Neural cell (in vitro differentiated cells): ENCODE data around the gene NPS. TPM values are rescaled to one million over a fixed set of nuclear protein-coding genes. Genes with fewer than 3 reads are reported as not detected.

Experiments
- H2AFZ ChIP-seq: fragments of 200-600, 300-800 bp; sonication (generic), shearing (Covaris generic); 2 replicates; pipeline ENCODE4 v1.6.0; 2014; ENCODE audit warnings: low read depth, mild to moderate bottlenecking, antibody characterized with exemption, low read length, moderate library complexity
- H3F3A ChIP-seq: fragments of 200-600 bp; shearing (Covaris generic); 2 replicates; pipeline ENCODE4 v1.6.1; 2016; ENCODE audit warnings: mild to moderate bottlenecking, moderate library complexity, mixed read lengths, antibody characterized with exemption, low read length; ENCODE audit not compliant: insufficient read depth, poor library complexity, severe bottlenecking
- H3K27ac ChIP-seq: fragments of 200-600, 300-800 bp; sonication (generic), shearing (Covaris generic); 2 replicates; pipeline ENCODE4 v1.5.1; 2014; ENCODE audit warnings: mild to moderate bottlenecking, low read length, moderate library complexity
- H3K27me3 ChIP-seq: fragments of 300-800, 200-600 bp; sonication (generic), shearing (Covaris generic); 2 replicates; pipeline ENCODE4 v1.6.0; 2014; ENCODE audit warnings: mild to moderate bottlenecking, low read depth, low read length, moderate library complexity; ENCODE audit not compliant: insufficient read depth
- H3K36me3 ChIP-seq: fragments of 300-800, 200-600 bp; sonication (generic), shearing (Covaris generic); 2 replicates; pipeline ENCODE4 v1.5.1; 2014; ENCODE audit warnings: mild to moderate bottlenecking, antibody characterized with exemption, low read length, moderate library complexity; ENCODE audit not compliant: insufficient read depth
- H3K4me2 ChIP-seq: fragments of 300-800, 200-600 bp; sonication (generic), shearing (Covaris generic); 2 replicates; pipeline ENCODE4 v1.6.0; 2014; ENCODE audit warnings: mild to moderate bottlenecking, low read length
- H3K4me3 ChIP-seq: fragments of 300-800, 200-600 bp; sonication (generic), shearing (Covaris generic); 2 replicates; pipeline ENCODE4 v1.5.1; 2014; ENCODE audit warnings: mild to moderate bottlenecking, low read length, moderate library complexity
- H3K79me2 ChIP-seq: fragments of 200-600 bp; shearing (Covaris generic); replicated peaks from 2 replicates; pipeline ENCODE4 v1.6.0; 2014; ENCODE audit warnings: mild to moderate bottlenecking, low read length, moderate library complexity; ENCODE audit not compliant: insufficient read depth
- H3K9ac ChIP-seq: fragments of 300-800, 200-600 bp; sonication (generic), shearing (Covaris generic); 2 replicates; pipeline ENCODE4 v1.6.1; 2016; ENCODE audit warnings: mild to moderate bottlenecking, low read length, mixed read lengths
- H3K9me2 ChIP-seq: fragments of 200-600 bp; shearing (Covaris generic); 2 replicates; pipeline ENCODE4 v1.6.1; 2016; ENCODE audit warnings: mild to moderate bottlenecking, low read length, mixed read lengths; ENCODE audit not compliant: insufficient read depth
- H3K9me3 ChIP-seq: fragments of 200-600, 300-800 bp; sonication (generic), shearing (Covaris generic); 2 replicates; pipeline ENCODE4 v1.6.1; 2016; ENCODE audit warnings: mild to moderate bottlenecking, mixed run types, low read length, moderate library complexity, mixed read lengths
- H4K20me1 ChIP-seq: fragments of 200-600 bp; shearing (Covaris generic); 2 replicates; pipeline ENCODE4 v1.6.1; 2016; ENCODE audit warnings: mild to moderate bottlenecking, mixed run types; ENCODE audit not compliant: insufficient read depth
- EP300 ChIP-seq: fragments of 450-650 bp; conservative IDR thresholded peaks from 2 replicates; pipeline ENCODE4 v1.6.1; 2014; ENCODE audit warnings: antibody characterized with exemption, mild to moderate bottlenecking, moderate library complexity; ENCODE audit not compliant: poor library complexity, severe bottlenecking
- EZH2 ChIP-seq: fragments of 200-600, 300-800 bp; shearing (Covaris generic), sonication (generic); IDR thresholded peaks from 2 replicates; pipeline ENCODE4 v1.6.1; 2014; ENCODE audit warnings: antibody characterized with exemption, low read length, borderline replicate concordance, mild to moderate bottlenecking; ENCODE audit not compliant: insufficient read depth, poor library complexity, severe bottlenecking
- MXI1 ChIP-seq: fragments of 450-650 bp; conservative IDR thresholded peaks from 2 replicates; pipeline ENCODE4 v1.6.1; 2014; ENCODE audit warnings: antibody characterized with exemption, mild to moderate bottlenecking; ENCODE audit not compliant: poor library complexity, severe bottlenecking
- POLR2AphosphoS5 ChIP-seq: IDR thresholded peaks from 2 replicates; pipeline ENCODE4 v1.6.1; 2012
- RAD21 ChIP-seq: fragments of 450-650 bp; conservative IDR thresholded peaks from 2 replicates; pipeline ENCODE4 v1.6.1; 2014; ENCODE audit warnings: antibody characterized with exemption, mild to moderate bottlenecking, moderate library complexity
- SMC3 ChIP-seq: fragments of 450-650 bp; conservative IDR thresholded peaks from 2 replicates; pipeline ENCODE4 v1.6.1; 2014; ENCODE audit warnings: antibody characterized with exemption, mild to moderate bottlenecking, moderate library complexity; ENCODE audit not compliant: poor library complexity
- TAF1 ChIP-seq: IDR thresholded peaks from 2 replicates; pipeline ENCODE4 v1.6.1; 2012; ENCODE audit warnings: low read depth
- polyA plus RNA-seq: library from polyadenylated mRNA; depleted of rRNA; stranded (reverse); fragments of >200 nt; gene quantifications from 2 replicates; pipeline ENCODE4 v1.2.3, GENCODE V29; 2014
- TF ChIP-seq, protein P1 (sequence below): IDR thresholded peaks from 2 replicates; pipeline ENCODE4 v1.6.1; 2012; ENCODE audit warnings: borderline replicate concordance
- TF ChIP-seq, protein P2 (sequence below): fragments of 450-650 bp; IDR thresholded peaks from 2 replicates; pipeline ENCODE4 v1.5.1; 2014; ENCODE audit warnings: antibody characterized with exemption, mild to moderate bottlenecking, moderate library complexity; ENCODE audit not compliant: poor library complexity, severe bottlenecking

Gene NPS
- polyA plus RNA-seq, 1 donor from 2014 or later = not detected

DNA sequence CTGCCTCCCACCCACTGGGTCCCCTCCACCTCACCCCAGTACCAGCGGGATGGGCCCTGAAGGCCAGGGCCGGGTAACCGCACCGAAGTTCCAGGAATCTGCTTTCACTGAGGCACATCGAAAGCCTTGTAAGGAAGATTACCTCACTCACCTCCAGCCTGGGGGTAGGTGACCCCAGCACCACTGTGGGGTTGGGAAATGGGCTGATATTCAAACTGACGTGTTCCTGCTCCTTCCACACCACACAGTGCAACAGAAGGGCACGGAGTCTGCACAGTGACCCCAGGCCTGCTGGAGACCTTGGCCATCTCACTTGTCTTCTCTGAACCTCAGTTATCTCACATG is 29.8 kb downstream of the NPS start:
- H3K4me3 ChIP-seq = no peak overlapping the region
- no peak overlapping the region for H3K27ac ChIP-seq
- no peak overlapping the region for H3K9ac ChIP-seq
- H2AFZ ChIP-seq = no peak overlapping the region
- H4K20me1 ChIP-seq = no peaks in the 10 kb centered on the region
- H3K9me2 ChIP-seq = no peaks in the 10 kb centered on the region
- H3K9me3 ChIP-seq = no peaks in the 10 kb centered on the region
- H3K79me2 ChIP-seq = no peaks in the 10 kb centered on the region
- no peaks in the 10 kb centered on the region for H3K27me3 ChIP-seq
- no peak overlapping the region for H3K4me2 ChIP-seq
- H3F3A ChIP-seq = no peaks in the 10 kb centered on the region
- TF ChIP-seq EZH2 (no peak), EP300 (no peak), TAF1 (no peak), MXI1 (no peak), SMC3 (no peak), RAD21 (no peak), POLR2AphosphoS5 (no peak)
- TF ChIP-seq, protein P1, sequence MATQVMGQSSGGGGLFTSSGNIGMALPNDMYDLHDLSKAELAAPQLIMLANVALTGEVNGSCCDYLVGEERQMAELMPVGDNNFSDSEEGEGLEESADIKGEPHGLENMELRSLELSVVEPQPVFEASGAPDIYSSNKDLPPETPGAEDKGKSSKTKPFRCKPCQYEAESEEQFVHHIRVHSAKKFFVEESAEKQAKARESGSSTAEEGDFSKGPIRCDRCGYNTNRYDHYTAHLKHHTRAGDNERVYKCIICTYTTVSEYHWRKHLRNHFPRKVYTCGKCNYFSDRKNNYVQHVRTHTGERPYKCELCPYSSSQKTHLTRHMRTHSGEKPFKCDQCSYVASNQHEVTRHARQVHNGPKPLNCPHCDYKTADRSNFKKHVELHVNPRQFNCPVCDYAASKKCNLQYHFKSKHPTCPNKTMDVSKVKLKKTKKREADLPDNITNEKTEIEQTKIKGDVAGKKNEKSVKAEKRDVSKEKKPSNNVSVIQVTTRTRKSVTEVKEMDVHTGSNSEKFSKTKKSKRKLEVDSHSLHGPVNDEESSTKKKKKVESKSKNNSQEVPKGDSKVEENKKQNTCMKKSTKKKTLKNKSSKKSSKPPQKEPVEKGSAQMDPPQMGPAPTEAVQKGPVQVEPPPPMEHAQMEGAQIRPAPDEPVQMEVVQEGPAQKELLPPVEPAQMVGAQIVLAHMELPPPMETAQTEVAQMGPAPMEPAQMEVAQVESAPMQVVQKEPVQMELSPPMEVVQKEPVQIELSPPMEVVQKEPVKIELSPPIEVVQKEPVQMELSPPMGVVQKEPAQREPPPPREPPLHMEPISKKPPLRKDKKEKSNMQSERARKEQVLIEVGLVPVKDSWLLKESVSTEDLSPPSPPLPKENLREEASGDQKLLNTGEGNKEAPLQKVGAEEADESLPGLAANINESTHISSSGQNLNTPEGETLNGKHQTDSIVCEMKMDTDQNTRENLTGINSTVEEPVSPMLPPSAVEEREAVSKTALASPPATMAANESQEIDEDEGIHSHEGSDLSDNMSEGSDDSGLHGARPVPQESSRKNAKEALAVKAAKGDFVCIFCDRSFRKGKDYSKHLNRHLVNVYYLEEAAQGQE = no peak
- TF ChIP-seq, protein P2, sequence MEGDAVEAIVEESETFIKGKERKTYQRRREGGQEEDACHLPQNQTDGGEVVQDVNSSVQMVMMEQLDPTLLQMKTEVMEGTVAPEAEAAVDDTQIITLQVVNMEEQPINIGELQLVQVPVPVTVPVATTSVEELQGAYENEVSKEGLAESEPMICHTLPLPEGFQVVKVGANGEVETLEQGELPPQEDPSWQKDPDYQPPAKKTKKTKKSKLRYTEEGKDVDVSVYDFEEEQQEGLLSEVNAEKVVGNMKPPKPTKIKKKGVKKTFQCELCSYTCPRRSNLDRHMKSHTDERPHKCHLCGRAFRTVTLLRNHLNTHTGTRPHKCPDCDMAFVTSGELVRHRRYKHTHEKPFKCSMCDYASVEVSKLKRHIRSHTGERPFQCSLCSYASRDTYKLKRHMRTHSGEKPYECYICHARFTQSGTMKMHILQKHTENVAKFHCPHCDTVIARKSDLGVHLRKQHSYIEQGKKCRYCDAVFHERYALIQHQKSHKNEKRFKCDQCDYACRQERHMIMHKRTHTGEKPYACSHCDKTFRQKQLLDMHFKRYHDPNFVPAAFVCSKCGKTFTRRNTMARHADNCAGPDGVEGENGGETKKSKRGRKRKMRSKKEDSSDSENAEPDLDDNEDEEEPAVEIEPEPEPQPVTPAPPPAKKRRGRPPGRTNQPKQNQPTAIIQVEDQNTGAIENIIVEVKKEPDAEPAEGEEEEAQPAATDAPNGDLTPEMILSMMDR = no peak
- no peaks in the 10 kb centered on the region for H3K36me3 ChIP-seq

DNA sequence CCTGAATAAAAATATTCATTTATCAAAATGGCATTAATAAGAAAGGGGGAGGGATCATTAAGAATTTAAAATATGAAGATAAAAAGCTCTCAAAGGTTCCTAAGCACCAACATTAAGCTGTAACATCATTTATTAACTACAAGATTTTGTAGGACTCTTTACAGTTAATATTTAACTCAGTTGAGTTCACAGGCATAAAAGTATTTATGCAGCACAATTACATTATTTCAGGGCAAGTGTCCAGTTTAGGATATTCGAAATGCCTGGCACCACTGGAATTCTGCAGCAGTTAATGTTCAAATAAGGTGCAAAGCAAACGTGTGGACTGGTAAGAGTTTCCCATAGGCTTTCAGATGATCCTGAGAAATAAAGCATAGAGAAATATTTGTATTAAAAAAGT is 30.5 kb downstream of the NPS start:
- H3F3A ChIP-seq = no peaks in the 10 kb centered on the region
- no peak overlapping the region for H3K4me2 ChIP-seq
- TF ChIP-seq POLR2AphosphoS5 = no peak
- no peak for TF ChIP-seq EZH2
- TF ChIP-seq TAF1 = no peak
- TF ChIP-seq, protein P1 = no peak
- TF ChIP-seq, protein P2 = no peak
- TF ChIP-seq SMC3 = no peak
- no peak for TF ChIP-seq MXI1
- TF ChIP-seq RAD21 = no peak
- TF ChIP-seq EP300 = no peak
- no peaks in the 10 kb centered on the region for H3K9me2 ChIP-seq
- H3K27ac ChIP-seq = no peak overlapping the region
- no peaks in the 10 kb centered on the region for H3K9me3 ChIP-seq
- H3K79me2 ChIP-seq = no peaks in the 10 kb centered on the region
- no peaks in the 10 kb centered on the region for H4K20me1 ChIP-seq
- no peak overlapping the region for H3K4me3 ChIP-seq
- H3K9ac ChIP-seq = no peak overlapping the region
- no peaks in the 10 kb centered on the region for H3K27me3 ChIP-seq
- H2AFZ ChIP-seq = no peak overlapping the region
- no peaks in the 10 kb centered on the region for H3K36me3 ChIP-seq
